MCF 10A (cell line): ENCODE data around the gene OBSCN. TPM values are rescaled to one million over a fixed set of nuclear protein-coding genes. Genes with fewer than 3 reads are reported as not detected.

Experiments used
- BruUV-seq: library from RNA; stranded (reverse); fragments of 400-500 nt; replicated peaks from 2 replicates; lab custom pipeline; 2021; lab: Mats Ljungman, UMichigan
- CTCF ChIA-PET: fragments of 300-600 bp; sonication (Branson Sonifier 250); formaldehyde crosslinking; extraction: SDS; loops from one replicate; lab custom pipeline; 2021; ENCODE audit warnings: antibody characterized with exemption, inconsistent platforms; lab: Yijun Ruan, JAX
- POLR2A ChIA-PET: fragments of 300-600, 350-650 bp; sonication (Branson Sonifier 250); formaldehyde crosslinking; extraction: SDS; loops from one replicate; lab custom pipeline; 2020; ENCODE audit warnings: antibody characterized with exemption, inconsistent platforms; lab: Yijun Ruan, JAX
- DNase-seq: peaks from one replicate; pipeline ENCODE4 v3.0.0-alpha.2; 2018; ENCODE audit not compliant: unreplicated experiment
- H3K27ac Mint-ChIP-seq: one replicate; pipeline ENCODE4 v1.8.0; 2022; ENCODE audit warnings: mild to moderate bottlenecking, low read depth, mixed read lengths; ENCODE audit not compliant: unreplicated experiment
- H3K27me3 Mint-ChIP-seq: one replicate; pipeline ENCODE4 v1.8.0; 2022; ENCODE audit warnings: mixed read lengths; ENCODE audit not compliant: insufficient read depth, unreplicated experiment
- H3K36me3 Mint-ChIP-seq: one replicate; pipeline ENCODE4 v1.8.0; 2022; ENCODE audit warnings: mild to moderate bottlenecking, moderate library complexity, mixed read lengths; ENCODE audit not compliant: insufficient read depth, unreplicated experiment
- H3K4me1 Mint-ChIP-seq: one replicate; pipeline ENCODE4 v1.8.0; 2022; ENCODE audit warnings: mixed read lengths; ENCODE audit not compliant: insufficient read depth, unreplicated experiment
- H3K4me3 Mint-ChIP-seq: one replicate; pipeline ENCODE4 v1.8.0; 2022; ENCODE audit warnings: mild to moderate bottlenecking, moderate library complexity, mixed read lengths; ENCODE audit not compliant: unreplicated experiment
- H3K9me3 Mint-ChIP-seq: one replicate; pipeline ENCODE4 v1.8.0; 2022; ENCODE audit warnings: mixed read lengths; ENCODE audit not compliant: unreplicated experiment
- CTCF ChIP-seq: fragments of 200-600 bp; IDR thresholded peaks from one replicate; pipeline ENCODE4 v1.8.0; 2022; ENCODE audit warnings: antibody characterized with exemption, mild to moderate bottlenecking; ENCODE audit not compliant: unreplicated experiment
- intact Hi-C: fragments of 100-400 bp; cut with micrococcal nuclease; formaldehyde crosslinking; loops from 2 replicates; pipeline ENCODE4 v1.14.1; 2022
- total RNA-seq: library from RNA; stranded (reverse); gene quantifications from 2 replicates; pipeline ENCODE4 v1.2.3, GENCODE V29; 2022

OBSCN gene
- total RNA-seq, 1 experiment from 2014 or later, result 22.6 TPM

DNA sequence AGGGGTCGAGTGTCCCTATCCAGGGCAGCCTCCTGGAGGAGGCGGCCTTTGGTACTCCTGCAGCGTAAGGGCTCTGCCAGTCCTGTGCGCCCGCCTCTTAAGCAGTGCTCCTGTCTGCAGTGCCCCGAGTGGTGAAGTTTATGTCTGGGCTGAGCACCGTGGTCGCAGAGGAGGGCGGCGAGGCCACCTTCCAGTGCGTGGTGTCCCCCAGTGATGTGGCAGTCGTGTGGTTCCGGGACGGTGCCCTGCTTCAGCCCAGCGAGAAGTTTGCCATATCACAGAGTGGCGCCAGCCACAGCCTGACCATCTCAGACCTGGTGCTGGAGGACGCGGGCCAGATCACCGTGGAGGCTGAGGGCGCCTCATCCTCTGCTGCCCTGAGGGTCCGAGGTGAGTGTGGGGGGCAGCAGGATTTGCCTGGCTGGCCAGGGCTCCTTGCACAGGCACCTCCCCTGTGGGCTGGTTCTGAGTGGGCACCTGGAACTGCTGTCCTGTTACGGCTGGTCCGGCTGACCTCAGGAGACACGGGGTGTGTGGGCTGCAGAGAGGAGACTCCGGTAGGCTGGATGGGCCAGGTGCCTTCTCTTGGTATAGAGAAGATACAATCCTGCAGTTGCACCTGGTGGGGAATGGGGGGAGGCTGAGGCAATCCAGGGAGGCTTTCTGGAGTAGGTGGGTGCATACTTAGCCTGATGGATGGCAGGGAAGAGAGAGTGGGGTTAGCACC, 66.8 kb downstream of the OBSCN start:
- no peak for TF ChIP-seq CTCF
- no peak overlapping the region for H3K27ac Mint-ChIP-seq
- peak overlapping the region; percentile 64 for H3K4me3 Mint-ChIP-seq
- H3K9me3 Mint-ChIP-seq, result no peaks in the 10 kb centered on the region
- H3K4me1 Mint-ChIP-seq, result no peaks in the 10 kb centered on the region
- H3K27me3 Mint-ChIP-seq, result no peaks in the 10 kb centered on the region
- intact Hi-C loops, result no loop called here
- CTCF ChIA-PET, result no interaction called here
- POLR2A ChIA-PET, result interaction anchor here (1.1 kb wide), 1 partner anchor 130 kb away, joined by 3 read pairs; no protein-coding TSS in a partner anchor
- no TSS peak for BruUV-seq
- no peak for DNase-seq
- H3K36me3 Mint-ChIP-seq, result peaks cover 7% of the 10 kb centered on the region

DNA sequence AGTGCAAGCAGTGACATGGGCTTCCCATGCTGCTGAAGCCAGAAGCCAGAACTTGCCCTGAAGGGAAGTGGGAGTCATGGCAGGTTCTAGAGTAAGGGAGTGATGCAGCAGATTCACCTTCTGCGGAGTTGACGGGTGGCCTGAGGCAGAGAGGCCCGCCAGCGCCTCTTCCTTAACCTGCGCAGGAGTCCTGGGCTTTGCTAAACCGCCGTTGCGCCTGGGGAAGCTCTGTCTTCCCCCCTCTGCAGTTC, 67.3 kb downstream of the OBSCN start:
- H3K4me1 Mint-ChIP-seq, result no peaks in the 10 kb centered on the region
- ChIA-PET CTCF (interaction anchor here (0.7 kb wide), 1 partner anchor 9 kb away, joined by 3 read pairs; no protein-coding TSS in a partner anchor), POLR2A (interaction anchor here (1.1 kb wide), 1 partner anchor 130 kb away, joined by 3 read pairs; no protein-coding TSS in a partner anchor)
- TF ChIP-seq CTCF, result no peak
- H3K27ac Mint-ChIP-seq, result no peak overlapping the region
- peaks cover 12% of the 10 kb centered on the region for H3K36me3 Mint-ChIP-seq
- BruUV-seq, result no TSS peak
- peak overlapping the region; percentile 64 for H3K4me3 Mint-ChIP-seq
- intact Hi-C loops, result no loop called here
- DNase-seq, result no peak
- no peaks in the 10 kb centered on the region for H3K9me3 Mint-ChIP-seq
- no peaks in the 10 kb centered on the region for H3K27me3 Mint-ChIP-seq

DNA sequence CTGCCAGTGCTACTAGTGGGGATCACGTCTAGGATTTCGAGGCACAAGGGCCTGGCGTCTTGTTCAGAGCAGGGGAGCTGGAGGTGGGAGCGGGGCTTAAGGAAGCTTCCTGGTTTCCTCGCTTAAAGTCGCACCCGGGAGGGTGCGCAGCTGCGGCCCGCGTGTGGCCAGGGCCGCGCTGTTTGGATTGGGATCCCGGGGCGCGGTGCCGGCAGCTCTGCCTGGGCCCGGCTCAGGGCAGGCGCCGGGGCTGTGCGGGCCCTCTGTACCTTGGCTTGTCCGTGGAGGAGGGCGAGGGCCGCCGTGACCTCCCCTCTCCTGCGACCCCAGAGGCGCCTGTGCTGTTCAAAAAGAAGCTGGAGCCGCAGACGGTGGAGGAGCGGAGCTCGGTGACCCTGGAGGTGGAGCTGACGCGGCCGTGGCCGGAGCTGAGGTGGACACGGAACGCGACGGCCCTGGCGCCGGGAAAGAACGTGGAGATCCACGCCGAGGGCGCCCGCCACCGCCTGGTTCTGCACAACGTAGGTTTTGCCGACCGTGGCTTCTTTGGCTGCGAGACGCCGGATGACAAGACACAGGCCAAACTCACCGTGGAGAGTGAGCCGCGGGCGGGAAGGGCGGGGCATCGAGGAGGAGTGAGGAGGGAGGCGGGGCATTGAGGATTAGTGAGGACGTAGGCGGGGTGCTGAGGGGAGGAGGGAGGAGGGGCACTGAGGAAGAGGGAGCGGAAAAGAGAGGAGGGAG, 67.8 kb downstream of the OBSCN start:
- H3K27me3 Mint-ChIP-seq, result no peaks in the 10 kb centered on the region
- BruUV-seq, result no TSS peak
- DNase-seq, result peak; percentile 77

More for the DNA sequence above, 67.8 kb downstream of the OBSCN start:
- H3K36me3 Mint-ChIP-seq, result peaks cover 13% of the 10 kb centered on the region
- CTCF ChIA-PET, result interaction anchor here (0.6 to 0.7 kb wide), 2 partner anchors 10 to 211 kb away, joined by 3 read pairs; no protein-coding TSS in a partner anchor
- H3K9me3 Mint-ChIP-seq, result no peaks in the 10 kb centered on the region
- no peak for TF ChIP-seq CTCF
- intact Hi-C loops, result no loop called here
- peak overlapping the region; percentile 64 for H3K4me3 Mint-ChIP-seq
- H3K4me1 Mint-ChIP-seq, result no peaks in the 10 kb centered on the region
- POLR2A ChIA-PET, result interaction anchor here (0.6 to 1.1 kb wide), 2 partner anchors 46 to 129 kb away, joined by 3 read pairs; no protein-coding TSS in a partner anchor
- H3K27ac Mint-ChIP-seq, result no peak overlapping the region
